ENCODE results near the gene TACR1.
"Not testable (repeated sequence)": the region's sequence is repeated elsewhere in the genome, so short reads cannot be mapped to it uniquely, and the experiment has no call there.

The TACR1 gene

DNA sequence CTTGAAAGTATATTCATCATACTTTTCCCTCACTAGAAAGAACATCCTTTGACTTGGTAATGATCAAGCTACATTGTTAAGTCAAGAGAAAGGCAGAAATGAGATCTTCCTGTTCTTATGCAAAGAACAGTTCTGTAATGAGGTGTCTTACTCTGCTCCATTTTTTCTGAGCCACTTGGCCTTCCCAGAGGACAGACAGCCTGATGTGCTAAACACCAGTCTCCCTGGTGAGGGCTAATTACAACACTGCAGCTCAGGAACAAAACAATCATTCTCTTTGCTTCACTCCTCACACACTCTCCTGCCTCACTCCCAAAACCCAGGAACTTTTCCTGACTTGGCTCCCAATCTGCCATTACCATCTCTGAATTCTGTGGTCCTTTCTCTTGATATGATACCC lies 25.6 kb downstream of the TACR1 start:
- H3K9me2 ChIP-seq (replicated peaks; ENCODE audit: insufficient read depth, low read length) = no peaks in the 10 kb centered on the region
- no peak overlapping the region for H3K9ac ChIP-seq (ENCODE audit: low read length)
- TF ChIP-seq, protein P1, sequence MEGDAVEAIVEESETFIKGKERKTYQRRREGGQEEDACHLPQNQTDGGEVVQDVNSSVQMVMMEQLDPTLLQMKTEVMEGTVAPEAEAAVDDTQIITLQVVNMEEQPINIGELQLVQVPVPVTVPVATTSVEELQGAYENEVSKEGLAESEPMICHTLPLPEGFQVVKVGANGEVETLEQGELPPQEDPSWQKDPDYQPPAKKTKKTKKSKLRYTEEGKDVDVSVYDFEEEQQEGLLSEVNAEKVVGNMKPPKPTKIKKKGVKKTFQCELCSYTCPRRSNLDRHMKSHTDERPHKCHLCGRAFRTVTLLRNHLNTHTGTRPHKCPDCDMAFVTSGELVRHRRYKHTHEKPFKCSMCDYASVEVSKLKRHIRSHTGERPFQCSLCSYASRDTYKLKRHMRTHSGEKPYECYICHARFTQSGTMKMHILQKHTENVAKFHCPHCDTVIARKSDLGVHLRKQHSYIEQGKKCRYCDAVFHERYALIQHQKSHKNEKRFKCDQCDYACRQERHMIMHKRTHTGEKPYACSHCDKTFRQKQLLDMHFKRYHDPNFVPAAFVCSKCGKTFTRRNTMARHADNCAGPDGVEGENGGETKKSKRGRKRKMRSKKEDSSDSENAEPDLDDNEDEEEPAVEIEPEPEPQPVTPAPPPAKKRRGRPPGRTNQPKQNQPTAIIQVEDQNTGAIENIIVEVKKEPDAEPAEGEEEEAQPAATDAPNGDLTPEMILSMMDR (IDR thresholded peaks at IDR 0.05; ENCODE audit: low read length) = no peak
- TF ChIP-seq EZH2phosphoT487 (IDR thresholded peaks at IDR 0.05; ENCODE audit: low read length) (no peak), EZH2 (optimal IDR thresholded peaks at IDR 0.05; ENCODE audit: low read depth, low read length) (no peak)
- DNase-seq = no peak
- H3K4me1 ChIP-seq (ENCODE audit: low read length) = no peaks in the 10 kb centered on the region
- H3K4me2 ChIP-seq (ENCODE audit: low read depth, low read length) = no peak overlapping the region
- no peaks in the 10 kb centered on the region for H3K36me3 ChIP-seq (replicated peaks; ENCODE audit: insufficient read depth, low read length)
- no peaks in the 10 kb centered on the region for H3K27me3 ChIP-seq (replicated peaks; ENCODE audit: insufficient read depth, low read length)
- no peak overlapping the region for H3K4me3 ChIP-seq (ENCODE audit: low read length)
- H3K27ac ChIP-seq (ENCODE audit: low read length) = no peak overlapping the region
- H3K9me3 ChIP-seq (replicated peaks; ENCODE audit: insufficient read depth, low read length) = no peaks in the 10 kb centered on the region
- no peaks in the 10 kb centered on the region for H3K79me2 ChIP-seq (ENCODE audit: low read length)
- no peaks in the 10 kb centered on the region for H3F3A ChIP-seq (ENCODE audit: insufficient read depth, low read length)
- H2AFZ ChIP-seq (ENCODE audit: low read length) = no peak overlapping the region
- H4K20me1 ChIP-seq (ENCODE audit: insufficient read depth, low read length) = no peaks in the 10 kb centered on the region

DNA sequence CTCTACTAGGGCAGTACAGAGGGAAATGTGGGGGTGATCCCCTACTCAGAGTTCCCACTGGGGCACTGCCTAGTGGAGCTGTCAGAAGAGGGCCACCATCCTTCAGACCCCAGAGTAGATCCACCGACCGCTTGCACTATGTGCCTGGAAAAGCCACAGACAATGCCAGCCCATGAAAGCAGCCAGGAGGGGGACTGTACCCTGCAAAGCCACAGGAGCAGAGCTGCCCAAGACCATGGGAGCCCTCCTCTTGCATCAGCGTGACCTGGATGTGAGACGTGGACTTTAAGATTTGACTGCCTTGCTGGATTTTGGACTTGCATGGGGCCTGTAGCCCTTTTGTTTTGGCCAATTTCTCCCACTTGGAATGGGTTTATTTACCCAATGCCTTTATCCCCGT lies 27.9 kb downstream of the TACR1 start:
- not testable (repeated sequence) for H3K9ac ChIP-seq (ENCODE audit: low read length); H3K27me3 ChIP-seq (replicated peaks; ENCODE audit: insufficient read depth, low read length); H3K9me3 ChIP-seq (replicated peaks; ENCODE audit: insufficient read depth, low read length); H3K4me2 ChIP-seq (ENCODE audit: low read depth, low read length); H3K36me3 ChIP-seq (replicated peaks; ENCODE audit: insufficient read depth, low read length); H2AFZ ChIP-seq (ENCODE audit: low read length); H4K20me1 ChIP-seq (ENCODE audit: insufficient read depth, low read length); H3K79me2 ChIP-seq (ENCODE audit: low read length); H3K9me2 ChIP-seq (replicated peaks; ENCODE audit: insufficient read depth, low read length); H3K4me1 ChIP-seq (ENCODE audit: low read length); H3K27ac ChIP-seq (ENCODE audit: low read length); H3K4me3 ChIP-seq (ENCODE audit: low read length); H3F3A ChIP-seq (ENCODE audit: insufficient read depth, low read length); DNase-seq

DNA sequence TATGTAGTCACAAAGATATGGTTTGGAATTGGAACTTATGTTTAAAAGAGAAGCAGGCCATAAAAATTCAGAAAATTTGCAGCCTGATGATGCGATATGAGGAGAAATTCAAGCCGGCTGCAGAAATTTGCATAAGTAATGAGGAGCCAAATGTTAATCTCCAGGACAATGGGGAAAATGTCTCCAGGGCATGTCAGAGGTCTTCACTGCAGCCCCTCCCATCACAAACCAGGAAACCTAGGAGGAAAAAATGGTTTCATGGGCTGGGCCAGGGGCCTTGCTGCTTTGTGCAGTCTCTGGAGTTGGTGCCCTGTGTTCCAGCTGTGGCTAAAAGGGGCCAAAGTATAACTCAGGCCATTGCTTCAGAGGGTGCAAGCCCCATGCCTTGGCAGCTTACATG lies 28.4 kb downstream of the TACR1 start:
- Histone ChIP-seq H2AFZ (ENCODE audit: low read length) (no peak overlapping the region), H3K9ac (ENCODE audit: low read length) (no peak overlapping the region), H3K27ac (ENCODE audit: low read length) (no peak overlapping the region), H3K9me3 (replicated peaks; ENCODE audit: insufficient read depth, low read length) (no peaks in the 10 kb centered on the region), H3K4me1 (ENCODE audit: low read length) (no peaks in the 10 kb centered on the region), H3K4me2 (ENCODE audit: low read depth, low read length) (no peak overlapping the region), H3K4me3 (ENCODE audit: low read length) (no peak overlapping the region), H3K79me2 (ENCODE audit: low read length) (no peaks in the 10 kb centered on the region), H4K20me1 (ENCODE audit: insufficient read depth, low read length) (no peaks in the 10 kb centered on the region), H3F3A (ENCODE audit: insufficient read depth, low read length) (no peaks in the 10 kb centered on the region), H3K9me2 (replicated peaks; ENCODE audit: insufficient read depth, low read length) (no peaks in the 10 kb centered on the region), H3K27me3 (replicated peaks; ENCODE audit: insufficient read depth, low read length) (no peaks in the 10 kb centered on the region), H3K36me3 (replicated peaks; ENCODE audit: insufficient read depth, low read length) (no peaks in the 10 kb centered on the region)
- TF ChIP-seq EZH2phosphoT487 (IDR thresholded peaks at IDR 0.05; ENCODE audit: low read length) = no peak
- TF ChIP-seq, protein P1 (IDR thresholded peaks at IDR 0.05; ENCODE audit: low read length) = no peak
- TF ChIP-seq EZH2 (optimal IDR thresholded peaks at IDR 0.05; ENCODE audit: low read depth, low read length) = no peak
- DNase-seq = no peak

DNA sequence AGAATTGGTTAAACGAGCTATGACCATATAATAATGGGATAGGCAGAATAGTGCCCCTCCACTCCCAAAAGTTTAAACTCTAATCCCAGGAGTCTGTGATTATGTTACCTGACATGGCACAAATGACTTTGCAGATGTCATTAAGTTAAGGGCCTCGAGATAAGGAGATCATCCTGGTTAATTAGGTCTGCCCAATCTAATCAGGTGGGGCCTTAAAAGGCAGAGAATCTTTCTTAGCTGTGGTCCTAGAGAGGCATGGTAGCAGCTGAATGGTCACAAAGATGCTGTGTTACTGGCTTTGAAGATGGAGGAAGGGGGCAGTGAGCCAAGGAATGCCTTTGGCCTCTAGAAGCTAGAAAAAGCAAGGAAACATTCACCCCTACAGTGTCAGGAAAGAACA lies 31.1 kb downstream of the TACR1 start:
- no peak for DNase-seq
- no peak for TF ChIP-seq EZH2 (optimal IDR thresholded peaks at IDR 0.05; ENCODE audit: low read depth, low read length)
- TF ChIP-seq, protein P1 (IDR thresholded peaks at IDR 0.05; ENCODE audit: low read length) = no peak
- TF ChIP-seq EZH2phosphoT487 (IDR thresholded peaks at IDR 0.05; ENCODE audit: low read length) = no peak

More for the DNA sequence above, 31.1 kb downstream of the TACR1 start:
- Histone ChIP-seq H3K4me3 (ENCODE audit: low read length) (no peak overlapping the region), H3K9me2 (replicated peaks; ENCODE audit: insufficient read depth, low read length) (no peaks in the 10 kb centered on the region), H3F3A (ENCODE audit: insufficient read depth, low read length) (no peaks in the 10 kb centered on the region), H4K20me1 (ENCODE audit: insufficient read depth, low read length) (no peaks in the 10 kb centered on the region), H2AFZ (ENCODE audit: low read length) (no peak overlapping the region), H3K36me3 (replicated peaks; ENCODE audit: insufficient read depth, low read length) (no peaks in the 10 kb centered on the region), H3K9ac (ENCODE audit: low read length) (no peak overlapping the region), H3K4me1 (ENCODE audit: low read length) (no peaks in the 10 kb centered on the region), H3K9me3 (replicated peaks; ENCODE audit: insufficient read depth, low read length) (no peaks in the 10 kb centered on the region), H3K4me2 (ENCODE audit: low read depth, low read length) (no peak overlapping the region), H3K27me3 (replicated peaks; ENCODE audit: insufficient read depth, low read length) (no peaks in the 10 kb centered on the region), H3K27ac (ENCODE audit: low read length) (no peak overlapping the region), H3K79me2 (ENCODE audit: low read length) (no peaks in the 10 kb centered on the region)
